ENCODE results near the gene LONP2. TPM values are rescaled to one million over a fixed set of nuclear protein-coding genes. Genes with fewer than 3 reads are reported as not detected.

Gene LONP2
- total RNA-seq, 1 donor from 2014 or later = 67.8 TPM

- H3K9me3 ChIP-seq (replicated peaks) = no peaks in the 10 kb centered on the region
- H3K4me1 ChIP-seq = peaks cover 16% of the 10 kb centered on the region
- no peaks in the 10 kb centered on the region for H3K36me3 ChIP-seq
- no peak overlapping the region for H3K27ac ChIP-seq (replicated peaks)
- peak; percentile 21 for DNase-seq
- peak; percentile 51 for TF ChIP-seq CTCF (IDR thresholded peaks at IDR 0.05; ENCODE audit: borderline replicate concordance)
- H3K4me3 ChIP-seq = no peak overlapping the region
- intact Hi-C loops (cut with micrococcal nuclease) = no loop called here
- H3K27me3 ChIP-seq (ENCODE audit: low read depth) = no peaks in the 10 kb centered on the region
These were observed 12.2 kb upstream of the LONP2 start for GRCh38 chr16:48231727-48232492.

- Histone ChIP-seq H3K9me3 (replicated peaks) (no peaks in the 10 kb centered on the region), H3K4me1 (peaks cover 19% of the 10 kb centered on the region), H3K4me3 (no peak overlapping the region), H3K27me3 (ENCODE audit: low read depth) (no peaks in the 10 kb centered on the region), H3K36me3 (no peaks in the 10 kb centered on the region), H3K27ac (replicated peaks) (no peak overlapping the region)
- intact Hi-C loops (cut with micrococcal nuclease) = no loop called here
- DNase-seq = no peak
- TF ChIP-seq CTCF (IDR thresholded peaks at IDR 0.05; ENCODE audit: borderline replicate concordance) = no peak
These were observed 11.5 kb upstream of the LONP2 start for GRCh38 chr16:48232493-48233040.

- no peak for TF ChIP-seq CTCF (IDR thresholded peaks at IDR 0.05; ENCODE audit: borderline replicate concordance)
- H3K4me1 ChIP-seq = peaks cover 19% of the 10 kb centered on the region
- no peak overlapping the region for H3K27ac ChIP-seq (replicated peaks)
- H3K9me3 ChIP-seq (replicated peaks) = no peaks in the 10 kb centered on the region
- H3K36me3 ChIP-seq = no peaks in the 10 kb centered on the region
- intact Hi-C loops (cut with micrococcal nuclease) = no loop called here
- DNase-seq = no peak
- H3K4me3 ChIP-seq = no peak overlapping the region
- no peaks in the 10 kb centered on the region for H3K27me3 ChIP-seq (ENCODE audit: low read depth)
These were observed 9.5 kb upstream of the LONP2 start for GRCh38 chr16:48234630-48235029.

GRCh38 chr16:48235058-48235555, 9.0 kb upstream of the LONP2 start:
- no peak for TF ChIP-seq CTCF (IDR thresholded peaks at IDR 0.05; ENCODE audit: borderline replicate concordance)
- H3K27me3 ChIP-seq (ENCODE audit: low read depth) = no peaks in the 10 kb centered on the region
- H3K4me3 ChIP-seq = no peak overlapping the region
- no peak overlapping the region for H3K27ac ChIP-seq (replicated peaks)
- no peaks in the 10 kb centered on the region for H3K36me3 ChIP-seq
- H3K9me3 ChIP-seq (replicated peaks) = no peaks in the 10 kb centered on the region
- DNase-seq = no peak
- peaks cover 19% of the 10 kb centered on the region for H3K4me1 ChIP-seq
- intact Hi-C loops (cut with micrococcal nuclease) = no loop called here

- Histone ChIP-seq H3K9me3 (replicated peaks) (no peaks in the 10 kb centered on the region), H3K27ac (replicated peaks) (no peak overlapping the region), H3K36me3 (no peaks in the 10 kb centered on the region), H3K4me1 (peaks cover 19% of the 10 kb centered on the region), H3K27me3 (ENCODE audit: low read depth) (no peaks in the 10 kb centered on the region), H3K4me3 (no peak overlapping the region)
- no peak for TF ChIP-seq CTCF (IDR thresholded peaks at IDR 0.05; ENCODE audit: borderline replicate concordance)
- DNase-seq = no peak
- intact Hi-C loops (cut with micrococcal nuclease) = no loop called here
These were observed 8.5 kb upstream of the LONP2 start for GRCh38 chr16:48235556-48236136.
